Embryonic facial prominence (tissue), 1 donor: Measurements from ENCODE around the gene FBXO39.
"Not testable (repeated sequence)": the region's sequence is repeated elsewhere in the genome, so short reads cannot be mapped to it uniquely, and the experiment has no call there.

ENCODE experiments used
- DNase-seq: peaks from one replicate; pipeline ENCODE4 v3.0.0-alpha.2; 2016; ENCODE audit errors: extremely low spot score

FBXO39 gene

DNA sequence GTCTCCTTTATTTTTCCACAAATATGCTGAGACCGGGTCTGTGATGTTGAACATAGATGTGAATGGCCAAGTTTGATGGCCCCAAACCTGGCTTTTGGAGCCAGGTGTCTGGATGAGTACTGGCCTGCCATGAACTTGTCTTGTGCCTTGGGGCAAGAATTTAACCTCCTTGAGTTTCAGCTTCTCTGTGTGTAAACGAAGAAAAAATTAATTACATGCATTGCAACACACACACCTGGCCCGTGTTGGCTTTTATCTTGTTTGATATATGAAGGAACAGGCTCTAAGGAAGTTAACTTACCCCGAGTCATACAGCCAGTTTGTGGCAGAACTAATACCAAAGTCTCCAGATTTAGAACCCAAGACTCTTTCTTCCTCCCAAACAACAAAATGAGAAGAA, 13.1 kb downstream of the FBXO39 start:
- no peak for DNase-seq

DNA sequence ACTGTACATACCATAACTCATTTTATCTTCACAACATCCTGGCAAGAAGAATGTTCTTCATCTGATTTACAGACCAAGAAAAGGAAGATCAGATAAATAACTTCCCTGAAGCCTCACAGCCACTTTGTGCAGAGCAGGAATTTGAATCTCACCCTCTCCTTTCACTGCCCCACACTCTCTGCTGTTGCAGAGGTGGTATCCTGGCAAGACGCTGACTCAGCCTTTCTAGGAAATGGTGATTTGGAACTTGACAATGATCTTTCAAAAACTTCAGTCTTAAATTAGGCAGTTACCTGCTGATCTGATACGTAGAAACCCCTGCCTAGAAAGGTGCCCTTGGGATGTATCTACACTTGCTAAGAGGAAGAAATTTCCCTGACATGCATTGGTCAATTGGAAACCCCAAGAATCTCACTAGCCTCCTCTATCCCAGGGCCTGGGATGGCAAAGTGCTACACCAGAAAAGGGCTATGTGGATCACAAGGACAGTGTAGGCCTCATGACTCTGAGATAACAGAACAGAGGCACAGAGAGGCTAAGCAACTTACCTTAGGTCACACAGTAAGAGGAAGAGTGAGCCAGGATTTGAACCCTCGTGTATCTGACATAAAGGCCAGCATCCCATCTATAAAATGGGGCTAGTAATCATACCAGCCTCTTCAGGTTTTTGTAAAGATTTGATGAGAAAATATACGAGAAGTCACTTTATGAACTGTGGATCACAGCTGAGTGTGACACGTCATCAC, 17.9 kb downstream of the FBXO39 start:
- DNase-seq = no peak

GRCh38 chr17:6796017-6796886, 20.2 kb downstream of the FBXO39 start:
- DNase-seq = no peak

GRCh38 chr17:6796887-6797490, 21.0 kb downstream of the FBXO39 start:
- DNase-seq = no peak

DNA sequence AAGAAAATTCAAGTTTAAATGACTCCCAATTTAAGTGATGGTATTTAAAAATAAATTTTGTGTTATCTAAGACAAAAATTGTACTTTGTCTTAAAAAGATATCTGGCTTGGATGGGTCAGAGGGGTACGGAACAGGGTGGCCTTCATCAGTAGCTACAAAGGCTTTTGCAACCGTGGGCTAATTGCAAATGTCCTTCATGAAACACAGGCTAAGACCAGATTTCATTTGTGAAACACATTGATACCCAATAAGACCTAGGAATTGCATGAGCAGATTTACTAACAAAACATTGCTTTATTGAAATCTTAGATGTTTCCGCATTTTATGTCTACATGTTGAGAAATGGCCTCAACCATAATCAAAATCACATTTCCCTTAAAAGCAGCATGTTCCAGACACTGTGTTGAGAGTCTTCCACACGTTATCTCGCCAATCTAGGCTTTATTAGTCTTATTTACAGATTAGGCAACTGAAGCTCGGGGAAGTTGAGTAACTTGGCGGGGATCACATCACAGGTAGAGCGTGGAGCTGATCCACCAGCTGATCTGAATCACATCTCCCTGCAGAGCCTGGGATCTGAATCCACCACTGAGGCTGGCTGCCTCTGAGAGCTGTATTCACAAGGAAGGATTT, 21.8 kb downstream of the FBXO39 start:
- no peak for DNase-seq

DNA sequence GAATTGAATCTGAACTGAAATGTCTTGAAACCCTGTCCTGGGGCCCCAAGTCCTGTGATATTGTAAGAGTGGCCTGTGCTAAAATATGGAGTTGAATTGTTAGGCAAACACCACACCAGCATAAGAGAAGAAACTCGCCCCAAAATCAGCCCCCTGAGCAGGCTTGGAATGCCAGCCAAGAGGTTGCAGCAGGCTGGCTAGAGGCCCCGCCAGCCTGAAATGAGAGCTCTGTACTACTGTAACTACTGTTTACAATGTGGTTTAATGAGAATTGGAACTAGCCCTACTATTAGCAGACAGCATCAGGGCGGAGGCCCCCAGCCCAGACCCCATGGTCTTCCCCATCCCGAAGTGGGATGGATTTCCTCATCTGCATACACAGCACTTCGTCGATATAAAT, 23.7 kb downstream of the FBXO39 start:
- DNase-seq = no peak

- no peak for DNase-seq
Measured at GRCh38 chr17:6800422-6801027, 24.5 kb downstream of the FBXO39 start.

DNA sequence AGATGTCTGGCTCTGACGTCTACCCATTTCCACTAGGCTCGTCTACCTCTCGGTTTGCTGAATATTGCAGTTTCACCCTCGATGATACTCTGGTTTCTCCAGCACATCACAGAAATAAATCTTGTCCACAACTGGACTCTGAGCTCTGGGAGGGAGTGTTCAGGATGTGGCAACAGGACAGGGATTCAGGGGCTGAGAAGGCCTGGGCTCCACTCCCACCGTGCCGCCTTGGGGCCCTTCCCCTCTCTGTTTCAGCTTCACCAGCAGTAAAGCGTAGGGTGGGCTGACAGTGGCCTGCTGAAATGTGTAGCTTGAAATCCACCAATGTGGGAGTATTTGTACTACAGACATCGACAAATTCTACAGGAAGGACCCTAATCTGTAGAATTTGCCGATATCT, 35.5 kb downstream of the FBXO39 start:
- no peak for DNase-seq

DNA sequence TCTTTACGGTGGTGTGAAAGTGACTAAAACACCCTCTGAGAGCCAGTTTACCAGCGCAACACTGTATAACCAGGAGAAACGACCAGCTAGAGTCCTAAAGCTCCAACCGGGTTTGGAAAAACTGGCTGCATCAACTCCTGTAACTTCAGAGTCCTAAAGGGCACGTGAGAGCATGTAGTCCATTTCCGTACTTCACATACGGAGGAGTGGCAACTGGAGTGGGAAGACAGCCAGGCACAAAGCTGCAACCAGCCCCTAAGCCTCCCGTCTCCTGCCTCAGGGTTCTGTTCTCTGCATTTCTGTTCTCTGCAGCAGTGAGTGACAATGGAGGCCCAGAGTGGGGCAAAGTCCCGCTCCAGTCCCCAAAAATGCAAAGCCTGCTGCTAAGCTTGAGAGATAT, 36.3 kb downstream of the FBXO39 start:
- DNase-seq = no peak

DNA sequence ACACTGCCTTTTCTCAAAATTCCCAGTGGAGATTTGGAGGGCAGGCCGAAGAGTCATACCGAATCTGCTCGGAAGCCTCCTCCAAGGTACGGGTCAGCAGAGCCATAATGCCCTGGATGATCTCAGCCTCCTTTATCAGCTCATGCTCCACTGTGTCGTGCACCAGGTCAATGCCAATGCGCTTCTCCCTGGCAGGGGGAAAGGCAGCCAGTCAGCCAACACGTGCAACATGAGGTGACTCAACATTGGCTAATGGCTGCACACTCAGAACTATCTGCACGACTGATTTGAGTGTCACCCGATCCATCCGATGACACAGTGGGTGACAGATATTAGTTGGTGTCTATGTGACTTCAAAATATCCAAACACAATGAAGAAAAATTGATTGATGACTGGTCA, 39.8 kb downstream of the FBXO39 start:
- DNase-seq = no peak

- not testable (repeated sequence) for DNase-seq
Measured at GRCh38 chr17:6816368-6816767, 40.4 kb downstream of the FBXO39 start.

- DNase-seq = no peak
Measured at GRCh38 chr17:6818938-6819337, 42.9 kb downstream of the FBXO39 start.

- no peak for DNase-seq
Measured at GRCh38 chr17:6823011-6823442, 47.0 kb downstream of the FBXO39 start.

DNA sequence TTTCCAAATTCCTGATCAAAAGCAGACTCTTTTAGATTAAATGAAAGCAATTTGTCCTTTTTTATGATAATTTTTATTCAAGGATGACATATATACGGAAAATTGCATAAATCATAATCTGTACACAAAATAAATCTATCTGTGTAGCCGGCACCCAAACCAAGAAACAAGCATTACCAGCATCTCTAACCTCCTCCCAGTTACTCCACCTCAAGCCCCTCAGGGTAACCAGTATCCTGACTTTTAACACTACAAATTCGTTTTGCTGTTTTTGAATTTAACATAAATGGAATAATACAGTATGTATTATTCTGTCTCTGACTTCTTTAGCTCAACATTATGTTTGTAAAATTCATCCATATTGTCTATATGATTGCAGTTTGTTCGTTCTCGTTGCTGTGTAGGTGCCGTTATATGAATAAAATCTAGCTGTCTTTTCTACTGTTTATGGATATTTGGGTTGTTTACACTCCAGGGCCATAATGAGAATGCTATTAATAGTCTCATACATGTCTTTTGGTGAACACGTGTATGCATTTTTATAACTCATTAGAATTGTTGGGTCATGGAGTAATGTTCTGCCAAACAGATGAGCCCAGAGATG, 54.5 kb downstream of the FBXO39 start:
- DNase-seq = no peak

DNA sequence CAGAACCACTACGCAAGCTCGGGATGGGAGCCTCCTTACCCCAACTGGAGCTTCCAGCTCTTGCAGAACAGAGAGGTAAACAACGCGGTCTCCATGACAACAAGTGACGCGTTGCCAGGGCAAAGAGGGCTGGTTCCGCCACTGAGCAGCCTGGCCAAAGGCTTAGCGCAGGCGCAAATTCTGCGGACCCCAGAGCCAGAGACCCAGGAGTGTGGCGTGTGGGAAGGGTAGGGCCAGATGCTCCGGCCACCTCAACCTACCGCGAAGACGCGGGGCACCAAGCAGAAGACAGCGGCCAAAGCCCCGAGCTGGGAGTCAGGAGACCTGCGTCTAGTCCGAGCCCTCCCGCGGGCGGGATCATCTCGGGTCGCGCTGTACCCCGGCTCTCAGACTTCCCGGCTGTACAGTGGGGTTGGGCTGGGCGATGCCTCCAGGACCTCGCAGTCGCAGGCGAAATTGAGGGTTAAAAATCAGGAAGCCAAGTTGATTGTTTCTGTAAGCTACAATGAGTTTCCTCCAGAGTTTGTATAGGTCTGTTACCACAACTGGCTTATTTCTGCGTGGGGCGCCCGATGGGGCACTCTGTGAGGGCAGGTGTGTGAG, 55.7 kb downstream of the FBXO39 start, which contains the start of gene TEKT1:
Gene TEKT1 (minus strand): TSS at position 69 of the 603 bp plus-strand sequence. CDS start 1,353 bp downstream, outside the sequence.
- peak; percentile 54 for DNase-seq
